Spleen (tissue), 11 donors: ENCODE results near the gene CPNE1. TPM values are rescaled to one million over a fixed set of nuclear protein-coding genes. Genes with fewer than 3 reads are reported as not detected.

ENCODE experiments used
- DNase-seq: peaks from one replicate; pipeline ENCODE4 v3.0.0-alpha.2; 2020
- H3K27ac ChIP-seq, 8 donors: fragments of 200-600 bp; sonication (generic) in 7 of 8; 1 replicate in 4 of 8; 2 replicates in 4 of 8; pipeline versions ENCODE4 v1.5.0 to v1.8.0; 2016 to 2021; ENCODE audit warnings: inconsistent platforms in 4 of 8, mild to moderate bottlenecking in 4 of 8, moderate library complexity in 1 of 8
- H3K27me3 ChIP-seq, 7 donors: fragments of 200-600 bp; sonication (generic) in 6 of 7; replicated peaks in 1 of 7; 1 replicate in 4 of 7; 2 replicates in 3 of 7; pipeline versions ENCODE4 v1.5.0 to v1.8.0; 2016 to 2021; ENCODE audit warnings: inconsistent platforms in 3 of 7, mild to moderate bottlenecking in 1 of 7
- H3K36me3 ChIP-seq, 6 donors: fragments of 200-600 bp; sonication (generic) in 5 of 6; 1 replicate in 4 of 6; 2 replicates in 2 of 6; pipeline versions ENCODE4 v1.5.0 to v1.8.0; 2016 to 2021; ENCODE audit warnings: inconsistent platforms in 2 of 6
- H3K4me1 ChIP-seq, 6 donors: fragments of 200-600 bp; sonication (generic) in 5 of 6; 1 replicate in 3 of 6; 2 replicates in 3 of 6; pipeline versions ENCODE4 v1.5.0 to v1.8.0; 2016 to 2021; ENCODE audit warnings: inconsistent platforms in 3 of 6
- H3K4me3 ChIP-seq, 8 donors: fragments of 200-600 bp; sonication (generic) in 7 of 8; 1 replicate in 4 of 8; 2 replicates in 4 of 8; pipeline versions ENCODE4 v1.5.0 to v1.8.0; 2016 to 2021; ENCODE audit warnings: inconsistent platforms in 4 of 8, mild to moderate bottlenecking in 4 of 8, moderate library complexity in 2 of 8
- H3K9me3 ChIP-seq, 8 donors: fragments of 200-600 bp; sonication (generic) in 7 of 8; 1 replicate in 4 of 8; 2 replicates in 4 of 8; pipeline versions ENCODE4 v1.5.0 to v1.8.0; 2016 to 2021; ENCODE audit warnings: inconsistent platforms in 4 of 8
- CTCF ChIP-seq, 11 experiments: fragments of 200-600 bp in 7 of 11; fragments of 450-650 bp in 4 of 11; sonication (generic) in 4 of 11; IDR thresholded peaks in 8 of 11; conservative IDR thresholded peaks in 3 of 11; 1 replicate in 7 of 11; 2 replicates in 4 of 11; pipeline versions ENCODE4 v1.4.0 to v1.8.0; 2016 to 2021; ENCODE audit warnings: antibody characterized with exemption in 11 of 11, inconsistent platforms in 4 of 11, mild to moderate bottlenecking in 1 of 11
- POLR2A ChIP-seq, 3 donors: fragments of 450-650 bp; IDR thresholded peaks; one replicate each; pipeline ENCODE4 v1.5.1; 2017; ENCODE audit warnings: antibody characterized with exemption in 3 of 3, mild to moderate bottlenecking in 1 of 3
- POLR2AphosphoS5 ChIP-seq, 3 donors: sonication (generic); formaldehyde crosslinking; IDR thresholded peaks; one replicate each; pipeline ENCODE4 v1.5.1; 2017; ENCODE audit warnings: antibody characterized with exemption in 3 of 3
- WGBS, 5 donors: extraction: QIAGEN DNeasy Blood & Tissue Kit in 3 of 5; methylation state at CpG; one replicate each; pipeline versions ENCODE4 v1.1.5 to v1.1.7; 2013 to 2018; 5-methylcytosine and 5-hydroxymethylcytosine counted together
- intact Hi-C: fragments of 100-400 bp; cut with DNase I; formaldehyde crosslinking; loops from one replicate; pipeline ENCODE4 v1.15.0; 2023; ENCODE audit warnings: low total_unique reads
- polyA plus RNA-seq, 3 donors: library from polyadenylated mRNA; stranded (reverse); fragments of 200-250 nt; gene quantifications; one replicate each; pipeline ENCODE4 v1.2.1, GENCODE V29; 2013
- total RNA-seq, 7 donors: library from RNA; depleted of rRNA in 3 of 7; stranded (reverse); fragments of >200 nt in 3 of 7; fragmentation: NEBNext Ultra II Directional in 4 of 7; extraction: Animal tissue kit (Norgen Biotek cat#: 25700) in 4 of 7; gene quantifications; one replicate each; pipeline versions ENCODE4 v1.1.0 to v1.2.1, GENCODE V29; 2016 to 2021
- donor health status: healthy with polysubstance abuse.
- donor health status: DM: no; HTN: no; CAD: no; lungs with moderate emphysema.
- donor health status: DM: no; HTN: no; CAD: no.
- donor health status: Bipolar disorder and iron deficiency.
- donor health status: healthy.
- donor health status: DM: no; HTN: no; CAD: no.
- donor health status: DM: yes; HTN: yes; CAD: no.

CPNE1 gene
- total and polyA plus RNA-seq, 10 donors = 93.9 to 247 (median 221) TPM

GRCh38 chr20:35611482-35611881, 53.2 kb downstream of the CPNE1 start:
- Histone ChIP-seq H3K4me1 (peaks cover 7 to 20% (median 9%) of the 10 kb centered on the region in 6 donors), H3K27ac (peak overlapping the region in 4 of 8 donors; percentile 28 to 59 (median 51)), H3K36me3 (no peaks in the 10 kb centered on the region), H3K4me3 (no peak overlapping the region), H3K27me3 (no peaks in the 10 kb centered on the region), H3K9me3 (no peaks in the 10 kb centered on the region)
- no peak for DNase-seq
- WGBS, 5 donors = 75 to 96% (median 92%) methylated on average over 2 of the region's 2 CpGs
- intact Hi-C loops = loop anchor here (10.0 kb wide), 1 partner anchor 67 kb away; the partner anchor contains the start of gene ERGIC3
- TF ChIP-seq CTCF (IDR thresholded peaks at IDR 0.05 in 8 of 11, conservative IDR thresholded peaks at IDR 0.05 in 3 of 11) (no peak), POLR2A (IDR thresholded peaks at IDR 0.05) (no peak), POLR2AphosphoS5 (IDR thresholded peaks at IDR 0.05) (peak in 1 of 3 donors; percentile 38)

GRCh38 chr20:35610833-35611427, 53.8 kb downstream of the CPNE1 start:
- Histone ChIP-seq H3K36me3 (no peaks in the 10 kb centered on the region), H3K9me3 (no peaks in the 10 kb centered on the region), H3K4me1 (peaks cover 6 to 18% (median 8%) of the 10 kb centered on the region in 6 donors), H3K27me3 (no peaks in the 10 kb centered on the region), H3K27ac (peak overlapping the region in 3 of 8 donors; percentile 10 to 59 (median 47)), H3K4me3 (no peak overlapping the region)
- DNase-seq = no peak
- 86 to 96% (median 93%) methylated on average over 9 of the region's 9 CpGs for WGBS, 5 donors
- no peak for TF ChIP-seq POLR2AphosphoS5 (IDR thresholded peaks at IDR 0.05)
- TF ChIP-seq CTCF (IDR thresholded peaks at IDR 0.05 in 8 of 11, conservative IDR thresholded peaks at IDR 0.05 in 3 of 11) = no peak
- TF ChIP-seq POLR2A (IDR thresholded peaks at IDR 0.05) = no peak
- intact Hi-C loops = loop anchor here (10.0 kb wide), 1 partner anchor 66 kb away; the partner anchor contains the start of gene ERGIC3

GRCh38 chr20:35607003-35607735, 57.5 kb downstream of the CPNE1 start:
- peaks cover 0 to 3% (median 1%) of the 10 kb centered on the region in 6 donors for H3K4me1 ChIP-seq
- H3K27ac ChIP-seq = peak overlapping the region in 2 of 8 donors; percentile 55 to 70
- no peak for DNase-seq
- no peak for TF ChIP-seq POLR2AphosphoS5 (IDR thresholded peaks at IDR 0.05)
- no peak for TF ChIP-seq POLR2A (IDR thresholded peaks at IDR 0.05)
- no peak for TF ChIP-seq CTCF (IDR thresholded peaks at IDR 0.05 in 8 of 11, conservative IDR thresholded peaks at IDR 0.05 in 3 of 11)
- 76 to 82% (median 78%) methylated on average over 14 of the region's 14 CpGs for WGBS, 5 donors
- peaks cover 0 to 9% (median 3%) of the 10 kb centered on the region in 7 donors for H3K27me3 ChIP-seq
- H3K4me3 ChIP-seq = no peak overlapping the region
- H3K9me3 ChIP-seq = no peaks in the 10 kb centered on the region
- intact Hi-C loops = no loop called here
- no peaks in the 10 kb centered on the region for H3K36me3 ChIP-seq

GRCh38 chr20:35606127-35606526, 58.6 kb downstream of the CPNE1 start:
- Histone ChIP-seq H3K9me3 (no peaks in the 10 kb centered on the region), H3K27me3 (peaks cover 0 to 19% (median 13%) of the 10 kb centered on the region in 7 donors), H3K36me3 (no peaks in the 10 kb centered on the region), H3K27ac (peak overlapping the region in 2 of 8 donors; percentile 55 to 70), H3K4me3 (no peak overlapping the region), H3K4me1 (peaks cover 4 to 14% (median 12%) of the 10 kb centered on the region in 6 donors)
- intact Hi-C loops = no loop called here
- TF ChIP-seq CTCF (IDR thresholded peaks at IDR 0.05 in 8 of 11, conservative IDR thresholded peaks at IDR 0.05 in 3 of 11) = no peak
- no peak for TF ChIP-seq POLR2A (IDR thresholded peaks at IDR 0.05)
- TF ChIP-seq POLR2AphosphoS5 (IDR thresholded peaks at IDR 0.05) = no peak
- WGBS, 5 donors = 83 to 95% (median 90%) methylated on average over 3 to 4 of the region's 4 CpGs
- DNase-seq = peak; percentile 43
